K562 (cell line): ENCODE results near the gene ARHGEF1.

Experiments used
- ELF1 ChIP-seq: fragments of 200-800 bp; sonication (Bioruptor generic); IDR thresholded peaks from 2 replicates; pipeline ENCODE4 v1.6.1; 2016; ENCODE audit warnings: missing genetic modification characterization, missing compliant biosample characterization
- MAFK ChIP-seq: IDR thresholded peaks from 2 replicates; pipeline ENCODE4 v1.6.1; 2011; ENCODE audit warnings: low read length, improper control_type of control experiment
- YY1 ChIP-seq, 3 experiments: IDR thresholded peaks; 2 replicates each; pipeline ENCODE4 v1.6.1; 2011; ENCODE audit warnings: low read length in 2 of 3, mild to moderate bottlenecking in 2 of 3, moderate library complexity in 2 of 3, borderline replicate concordance in 1 of 3, control low read depth in 1 of 3, low read depth in 1 of 3; ENCODE audit not compliant: insufficient read depth in 3 of 3, insufficient replicate concordance in 2 of 3, control insufficient read depth in 1 of 3, insufficient read length in 1 of 3; ENCODE audit errors: extremely low read depth in 1 of 3
- ZBTB1 ChIP-seq: sonication (generic); formaldehyde crosslinking; IDR thresholded peaks from 2 replicates; pipeline ENCODE4 v1.8.1; 2023; ENCODE audit warnings: missing genetic modification reagents, low read depth, mild to moderate bottlenecking, borderline replicate concordance
- TF ChIP-seq, protein P1 (sequence below), 3 experiments: IDR thresholded peaks in 2 of 3; conservative IDR thresholded peaks in 1 of 3; 2 replicates each; pipeline ENCODE4 v1.5.1; 2011 to 2012; ENCODE audit warnings: low read length in 3 of 3, mild to moderate bottlenecking in 3 of 3, control low read depth in 2 of 3, improper control_type of control experiment in 1 of 3, inconsistent platforms in 1 of 3, low read depth in 1 of 3, mixed read lengths in 1 of 3, moderate library complexity in 1 of 3; ENCODE audit not compliant: insufficient read depth in 2 of 3

DNA sequence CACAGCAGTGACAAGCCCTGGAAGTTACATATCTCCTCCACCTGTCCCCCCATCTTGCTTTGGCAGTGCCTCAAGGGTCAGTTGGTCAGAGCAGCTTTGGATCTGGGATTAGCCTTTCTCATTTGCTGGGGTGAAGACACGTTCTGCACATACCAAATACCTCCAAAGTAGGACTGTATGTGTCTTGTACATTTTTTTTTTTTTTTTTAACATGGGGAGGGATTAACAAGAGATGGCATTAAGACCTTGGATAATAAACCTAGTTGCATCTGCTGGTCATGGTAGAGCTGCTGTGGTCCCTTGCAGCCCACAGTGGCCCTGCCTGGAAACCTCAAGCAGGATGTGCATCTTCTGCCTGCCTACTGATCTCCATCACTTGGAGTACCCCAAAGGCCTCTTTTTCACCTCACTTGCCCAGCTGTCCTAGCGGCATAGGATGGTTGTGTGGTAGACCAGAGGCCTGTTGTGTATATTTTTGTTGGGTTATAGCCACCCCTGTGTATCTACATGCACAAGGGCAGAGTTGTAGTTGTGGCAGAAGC, 20.5 kb upstream of the ARHGEF1 start:
- TF ChIP-seq, protein P1, sequence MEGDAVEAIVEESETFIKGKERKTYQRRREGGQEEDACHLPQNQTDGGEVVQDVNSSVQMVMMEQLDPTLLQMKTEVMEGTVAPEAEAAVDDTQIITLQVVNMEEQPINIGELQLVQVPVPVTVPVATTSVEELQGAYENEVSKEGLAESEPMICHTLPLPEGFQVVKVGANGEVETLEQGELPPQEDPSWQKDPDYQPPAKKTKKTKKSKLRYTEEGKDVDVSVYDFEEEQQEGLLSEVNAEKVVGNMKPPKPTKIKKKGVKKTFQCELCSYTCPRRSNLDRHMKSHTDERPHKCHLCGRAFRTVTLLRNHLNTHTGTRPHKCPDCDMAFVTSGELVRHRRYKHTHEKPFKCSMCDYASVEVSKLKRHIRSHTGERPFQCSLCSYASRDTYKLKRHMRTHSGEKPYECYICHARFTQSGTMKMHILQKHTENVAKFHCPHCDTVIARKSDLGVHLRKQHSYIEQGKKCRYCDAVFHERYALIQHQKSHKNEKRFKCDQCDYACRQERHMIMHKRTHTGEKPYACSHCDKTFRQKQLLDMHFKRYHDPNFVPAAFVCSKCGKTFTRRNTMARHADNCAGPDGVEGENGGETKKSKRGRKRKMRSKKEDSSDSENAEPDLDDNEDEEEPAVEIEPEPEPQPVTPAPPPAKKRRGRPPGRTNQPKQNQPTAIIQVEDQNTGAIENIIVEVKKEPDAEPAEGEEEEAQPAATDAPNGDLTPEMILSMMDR (IDR thresholded peaks at IDR 0.05 in 2 of 3, conservative IDR thresholded peaks at IDR 0.05 in 1 of 3; ENCODE audit: insufficient read depth in 2 of 3, low read depth in 1 of 3, low read length in 3 of 3): no peak
- no peak for TF ChIP-seq MAFK
- TF ChIP-seq YY1 (IDR thresholded peaks at IDR 0.05; ENCODE audit: borderline replicate concordance in 1 of 3, control insufficient read depth in 1 of 3, extremely low read depth in 1 of 3, insufficient read depth in 3 of 3, insufficient read length in 1 of 3, insufficient replicate concordance in 2 of 3, low read depth in 1 of 3, low read length in 2 of 3): no peak
- TF ChIP-seq ZBTB1 (CRISPR knock-in tag): no peak
- TF ChIP-seq ELF1 (tag): no peak
